ENCODE results near the gene UTF1.
"Not testable (repeated sequence)": the region's sequence is repeated elsewhere in the genome, so short reads cannot be mapped to it uniquely, and the experiment has no call there.

Gene UTF1

DNA sequence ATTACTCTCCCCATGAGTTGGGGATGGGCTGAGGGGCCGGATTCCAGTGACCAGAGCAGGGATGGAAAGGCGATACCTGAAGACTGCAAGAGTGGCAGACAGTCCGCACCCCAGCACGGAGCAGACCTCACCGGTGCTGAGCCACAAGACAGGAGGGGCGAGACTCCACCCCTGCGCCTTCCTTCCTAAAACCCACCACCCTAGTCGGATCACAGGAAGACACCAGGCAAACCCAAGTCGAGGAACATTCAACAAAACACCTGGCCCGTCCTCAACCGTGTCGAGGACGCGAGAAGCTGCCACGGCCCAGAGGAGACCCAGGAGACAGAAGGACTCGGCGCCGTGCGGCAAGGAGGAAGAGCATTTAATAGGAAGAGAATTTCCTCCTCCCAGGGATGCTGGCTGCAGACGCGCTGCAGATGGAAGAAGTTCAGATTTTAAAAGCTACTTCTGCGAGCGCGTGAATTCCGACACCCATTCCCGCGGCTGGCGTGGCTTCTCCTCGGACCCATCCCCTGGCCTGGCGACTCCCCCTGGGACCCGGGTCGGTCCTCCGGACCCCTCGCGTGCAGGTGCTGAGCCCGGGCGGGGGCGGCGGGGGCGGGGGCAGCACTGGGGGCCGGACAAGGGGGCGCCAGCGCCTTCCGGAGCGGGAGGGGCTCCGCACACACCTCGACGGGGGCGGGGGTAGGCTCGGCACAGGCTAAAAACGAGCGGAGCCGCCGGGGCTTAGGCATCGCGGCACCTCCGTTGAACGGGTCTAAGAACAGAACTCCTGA is 563 bp upstream of the UTF1 start:
- no peak for DNase-seq

DNA sequence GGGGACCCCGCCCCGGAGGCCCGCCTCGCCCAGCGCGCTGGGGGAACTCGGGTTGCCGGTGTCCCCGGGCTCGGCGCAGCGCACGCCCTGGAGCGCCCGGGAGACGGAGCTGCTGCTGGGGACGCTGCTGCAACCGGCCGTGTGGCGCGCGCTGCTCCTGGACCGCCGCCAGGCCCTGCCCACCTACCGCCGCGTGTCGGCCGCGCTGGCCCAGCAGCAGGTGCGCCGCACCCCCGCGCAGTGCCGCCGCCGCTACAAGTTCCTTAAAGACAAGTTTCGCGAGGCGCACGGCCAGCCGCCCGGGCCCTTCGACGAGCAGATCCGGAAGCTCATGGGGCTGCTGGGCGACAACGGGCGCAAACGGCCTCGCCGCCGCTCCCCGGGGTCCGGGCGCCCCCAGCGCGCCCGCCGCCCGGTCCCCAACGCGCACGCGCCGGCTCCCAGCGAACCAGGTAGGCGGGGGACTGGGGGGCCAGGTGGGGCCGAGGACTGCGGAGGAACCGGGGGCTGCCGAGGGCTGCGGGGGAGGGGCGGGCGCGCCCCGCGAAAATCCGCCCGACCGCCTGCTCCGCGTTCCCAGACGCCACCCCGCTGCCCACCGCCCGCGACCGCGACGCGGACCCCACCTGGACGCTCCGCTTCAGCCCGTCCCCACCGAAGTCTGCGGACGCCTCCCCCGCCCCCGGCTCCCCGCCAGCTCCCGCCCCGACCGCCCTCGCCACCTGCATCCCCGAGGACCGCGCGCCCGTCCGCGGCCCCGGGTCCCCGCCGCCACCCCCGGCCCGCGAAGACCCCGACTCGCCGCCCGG is 574 bp downstream of the UTF1 start:
- no peak for DNase-seq

- no peak for DNase-seq
These were observed 1.4 kb downstream of the UTF1 start for GRCh38 chr10:133231244-133231945.

- no peak for DNase-seq
These were observed 2.0 kb downstream of the UTF1 start for GRCh38 chr10:133231946-133232574.

GRCh38 chr10:133234796-133235195 is 4.8 kb downstream of the UTF1 start:
- DNase-seq = not testable (repeated sequence)

- DNase-seq = no peak
These were observed 5.3 kb downstream of the UTF1 start for GRCh38 chr10:133235265-133235855.

DNA sequence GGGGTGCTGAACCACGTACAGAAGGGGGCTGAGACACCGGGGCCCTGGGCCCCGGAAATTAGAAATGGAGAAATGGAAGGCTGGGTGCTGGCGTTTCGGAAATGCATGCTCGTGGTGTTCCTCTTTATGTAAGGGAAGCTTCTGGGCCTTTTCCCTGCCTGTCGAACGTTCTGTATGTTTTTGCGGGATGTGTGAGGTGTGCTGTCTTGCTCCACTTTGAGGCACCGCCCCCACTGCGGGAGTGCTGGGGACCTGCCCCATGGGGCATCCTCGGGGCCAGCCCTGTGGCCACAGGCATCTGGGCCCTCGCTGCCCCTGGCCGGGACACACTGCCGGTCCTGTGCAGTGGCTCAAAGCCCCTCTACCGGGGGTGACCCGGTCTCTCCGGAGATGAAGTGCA is 5.9 kb downstream of the UTF1 start:
- DNase-seq = no peak

DNA sequence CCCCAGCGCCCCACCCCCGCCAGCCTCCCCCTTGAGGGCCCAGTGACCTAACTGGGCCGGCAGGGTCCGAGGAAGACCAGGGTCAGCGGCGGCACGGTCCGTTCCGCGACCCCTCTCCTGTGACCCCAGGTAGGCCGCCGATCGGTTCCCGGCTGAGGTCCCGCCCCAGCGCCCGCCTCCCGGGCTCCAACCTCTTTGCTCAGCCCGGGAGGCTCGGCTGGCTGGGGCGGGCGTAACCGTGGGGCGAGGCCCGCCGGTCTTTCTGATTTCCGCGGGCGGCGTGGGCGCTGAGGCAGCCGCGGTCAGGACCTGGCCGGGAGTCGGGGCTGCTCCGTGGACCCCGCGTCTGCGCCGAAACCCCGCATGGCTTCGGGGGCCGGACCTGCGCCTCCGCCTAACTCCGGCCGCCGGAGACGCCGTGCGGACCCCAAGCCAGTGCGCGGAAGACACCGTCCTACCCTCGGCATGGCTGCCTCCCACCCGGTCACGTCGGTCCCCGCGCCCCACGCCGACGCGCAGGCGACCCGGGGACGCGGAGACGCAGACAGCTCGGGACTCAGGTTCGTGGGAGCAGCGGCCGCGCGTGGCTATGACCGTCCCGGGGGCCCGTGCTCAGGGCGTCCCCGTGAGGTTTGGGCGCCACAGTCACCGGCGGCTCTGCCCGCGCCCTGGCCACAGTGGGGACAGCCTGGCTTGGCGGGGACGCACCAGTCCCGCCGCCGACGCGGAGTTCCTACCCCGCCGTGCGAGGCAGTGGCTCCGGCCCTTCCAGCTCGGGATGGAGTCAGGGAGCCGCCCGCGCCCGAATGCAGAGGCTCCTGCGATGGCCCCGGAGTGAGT is 6.6 kb downstream of the UTF1 start:
- DNase-seq = no peak

DNA sequence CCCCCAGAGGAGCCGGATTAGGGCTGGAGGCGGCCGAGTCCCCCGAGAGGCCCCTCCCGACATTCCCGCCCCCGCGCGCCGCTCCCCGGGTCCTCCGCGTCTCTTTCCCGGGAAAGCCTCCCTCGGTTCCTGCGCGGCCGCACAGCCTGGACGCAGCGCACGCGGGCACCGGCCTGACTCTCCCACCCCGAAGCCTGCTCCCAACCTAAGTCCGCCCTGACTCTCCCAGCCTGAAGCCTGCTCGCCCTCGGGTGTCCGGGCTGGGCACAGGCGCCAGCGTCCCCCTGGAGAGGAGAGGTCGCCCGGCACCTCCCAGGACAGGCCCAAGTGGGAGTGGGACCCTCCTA is 7.2 kb downstream of the UTF1 start:
- no peak for DNase-seq

- DNase-seq = no peak
These were observed 7.8 kb downstream of the UTF1 start, which contains the start of gene VENTX for GRCh38 chr10:133237588-133238465. VENTX (plus strand) TSS chr10:133237855; CDS start chr10:133237915, 60 bp downstream.

DNA sequence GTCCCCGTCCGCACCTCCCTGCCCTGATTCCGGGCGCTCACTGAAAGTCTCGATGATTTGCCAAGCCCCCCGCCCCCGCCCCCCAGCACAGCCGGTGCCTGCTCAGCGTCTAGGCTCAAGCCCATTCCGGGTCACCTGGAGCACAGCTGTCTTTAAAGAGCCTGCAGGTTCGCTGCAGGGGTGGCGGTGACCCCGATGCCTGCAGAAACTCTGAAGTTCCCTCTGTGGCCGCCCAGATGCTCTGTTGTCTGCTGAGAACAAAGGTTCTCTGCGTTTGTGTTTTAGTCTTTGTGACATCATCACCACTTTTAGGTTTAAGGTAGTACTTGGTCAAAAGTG is 8.4 kb downstream of the UTF1 start:
- no peak for DNase-seq

- DNase-seq = no peak
These were observed 10.0 kb downstream of the UTF1 start for GRCh38 chr10:133239990-133240389.

GRCh38 chr10:133241501-133242205 is 11.6 kb downstream of the UTF1 start:
- no peak for DNase-seq

DNA sequence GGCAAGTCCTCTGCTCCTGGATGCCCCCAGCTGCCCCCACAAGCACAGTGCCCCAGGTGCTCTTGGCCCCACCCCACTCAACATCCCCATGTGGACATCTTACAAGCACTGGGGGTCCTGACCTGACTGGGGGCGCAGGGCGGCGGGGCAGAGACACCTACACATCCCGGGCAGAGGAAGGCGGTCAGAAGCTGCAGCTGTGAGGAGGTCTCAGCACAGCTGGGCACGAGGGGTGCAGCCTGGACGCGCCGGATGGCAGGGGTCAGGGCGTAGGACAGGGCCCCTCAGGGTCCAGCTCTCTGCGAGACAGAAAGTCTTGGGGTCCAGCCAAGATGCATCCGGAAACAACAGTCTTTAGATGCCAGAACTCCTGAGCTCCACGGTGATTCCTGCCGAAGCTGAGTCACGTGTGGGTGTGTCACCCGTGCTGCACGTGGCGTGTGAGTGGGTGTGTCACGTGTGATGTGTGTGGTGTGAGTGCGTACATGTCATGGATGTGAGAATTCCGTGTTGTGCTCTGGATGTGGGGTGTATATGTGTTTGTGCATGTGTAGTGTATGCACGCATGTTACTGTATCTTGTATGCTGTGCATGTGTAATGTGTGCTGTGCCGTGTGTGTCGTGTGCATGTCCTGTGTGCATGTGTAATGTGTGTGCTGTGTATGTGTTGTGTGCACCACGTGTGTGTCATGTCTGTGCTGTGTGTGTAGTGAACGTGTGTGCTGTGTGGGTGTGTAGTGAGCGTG is 12.8 kb downstream of the UTF1 start:
- DNase-seq = no peak

DNA sequence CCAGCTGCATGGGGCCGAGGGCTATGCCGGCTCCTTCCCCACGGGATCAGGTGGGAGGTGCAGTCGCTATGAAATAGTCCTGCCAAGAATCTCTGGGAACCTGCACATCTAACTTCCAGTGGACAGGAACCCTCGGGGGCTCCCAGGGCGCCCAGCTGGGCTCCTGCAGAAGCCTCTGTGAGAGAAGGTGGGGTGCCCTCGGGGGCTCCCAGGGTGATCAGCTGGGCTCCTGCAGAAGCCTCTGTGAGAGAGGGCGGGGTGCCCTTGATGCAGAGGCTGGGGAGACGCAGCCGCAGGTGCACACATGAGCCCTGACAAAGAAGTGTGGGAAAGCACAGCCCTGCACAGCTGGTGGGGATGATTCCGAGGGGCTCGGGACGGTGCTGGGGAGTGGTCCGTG is 13.6 kb downstream of the UTF1 start:
- no peak for DNase-seq

DNA sequence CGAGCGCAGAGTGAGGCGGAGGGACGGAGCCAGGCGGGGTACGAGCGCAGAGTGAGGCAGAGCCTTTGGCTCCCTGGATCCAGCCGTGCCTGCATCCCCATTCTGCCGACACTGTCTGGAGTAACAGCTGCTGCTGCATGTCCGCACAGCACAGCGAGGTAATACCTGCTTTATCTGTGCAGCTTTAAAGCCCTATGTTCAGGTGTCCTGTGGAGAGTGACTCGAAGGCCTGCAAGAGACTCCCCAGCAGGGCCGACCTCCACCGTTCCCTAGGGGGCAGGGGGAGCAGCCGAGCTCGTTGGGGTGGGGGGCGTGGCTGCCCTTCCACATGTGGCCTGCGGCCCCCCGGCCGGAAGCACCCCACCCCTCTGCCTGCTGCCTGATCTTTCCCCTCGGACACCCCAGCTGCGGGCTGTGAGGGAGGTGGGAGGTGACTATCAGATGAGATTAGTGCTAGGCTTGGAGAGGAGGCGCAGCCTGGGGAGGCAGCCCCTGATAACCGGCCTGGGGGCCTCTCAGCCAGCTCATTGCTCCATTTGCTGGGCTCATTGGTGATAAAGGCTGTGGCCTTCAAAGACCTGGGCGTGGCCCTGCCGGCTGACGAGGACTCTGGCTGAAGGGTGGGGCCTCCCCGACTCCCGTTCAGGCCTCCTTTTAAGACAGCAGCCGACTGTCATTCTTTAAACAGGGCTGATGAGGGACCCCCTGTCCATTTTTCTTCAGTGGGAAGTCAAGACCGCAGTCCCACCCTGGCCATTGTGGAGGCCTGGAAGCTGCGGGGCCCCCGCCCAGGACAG is 15.6 kb downstream of the UTF1 start:
- DNase-seq = no peak

GRCh38 chr10:133246236-133246626 is 16.2 kb downstream of the UTF1 start:
- DNase-seq = no peak

DNA sequence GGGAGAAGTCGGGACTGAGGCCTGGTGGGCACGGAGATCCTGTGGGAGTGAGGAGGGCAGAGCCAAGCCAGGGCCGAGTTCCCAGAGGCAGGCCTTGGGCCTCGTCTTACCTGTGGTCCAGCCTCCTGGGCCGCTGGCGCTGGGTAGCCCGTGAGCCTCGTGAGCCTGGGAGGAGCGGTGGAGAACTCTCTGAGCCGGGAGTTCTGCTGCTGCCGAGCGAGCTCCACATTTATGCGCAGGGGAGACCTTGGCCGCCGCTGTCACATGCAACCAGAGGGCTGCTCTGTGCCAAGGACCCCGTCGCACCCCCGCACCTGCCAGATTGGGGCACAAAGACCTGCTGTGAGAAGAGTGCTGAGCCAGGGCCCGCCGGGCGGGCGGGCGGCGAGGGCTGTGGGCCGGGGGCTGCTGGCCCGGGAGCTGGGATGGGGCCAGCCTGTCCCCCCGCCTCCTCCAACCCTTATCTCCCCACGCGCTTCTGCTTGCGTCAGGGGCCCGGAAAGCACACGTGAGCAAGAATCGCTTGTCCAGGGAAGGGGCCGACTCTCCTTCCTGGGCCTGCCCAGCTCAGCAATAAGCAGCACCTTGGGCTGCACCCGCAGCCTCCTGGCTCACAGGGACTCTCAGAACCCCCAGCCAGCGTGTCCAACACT is 17.8 kb downstream of the UTF1 start:
- DNase-seq = no peak
